ENCODE measurements around the gene GFI1. TPM values are rescaled to one million over a fixed set of nuclear protein-coding genes. Genes with fewer than 3 reads are reported as not detected.

Gene GFI1
- total RNA-seq, 1 experiment from 2014 or later, result 0.52 TPM

DNA sequence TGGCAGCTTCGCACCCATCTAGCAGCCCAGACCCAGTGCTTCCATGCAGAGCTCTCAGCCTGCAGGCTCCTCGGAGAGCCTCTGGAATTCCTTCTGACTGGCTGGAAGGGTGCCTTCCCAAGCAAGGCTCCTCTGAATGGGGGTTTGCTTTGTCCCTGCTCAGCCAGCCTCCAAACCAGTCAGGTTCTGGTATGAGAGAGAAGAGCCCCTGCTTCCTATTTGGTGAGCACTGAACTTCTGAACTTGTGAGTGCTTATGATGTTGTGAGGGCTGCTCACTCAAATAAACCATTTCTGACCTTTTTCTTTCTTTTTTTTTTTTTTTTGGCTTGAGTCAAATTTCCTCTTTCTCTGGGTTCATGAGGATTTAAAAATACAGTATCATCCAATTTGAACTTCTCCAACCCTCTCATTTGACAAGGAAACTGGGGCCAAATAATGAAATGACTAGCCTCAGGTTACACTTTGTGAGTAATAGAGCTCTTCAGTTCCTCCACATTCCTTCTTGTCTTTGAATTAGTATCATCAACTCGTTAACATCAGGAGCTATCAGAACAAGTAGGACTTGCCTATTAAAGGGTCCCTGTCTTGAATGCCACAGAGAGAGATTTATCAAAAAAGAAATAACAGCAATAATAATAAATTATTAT is 39.6 kb downstream of the GFI1 start:
- CTCF ChIA-PET, result no interaction called here
- DNase-seq (ENCODE audit: low spot score), result no peak
- BruUV-seq (replicated peaks), result no TSS peak
- H3K36me3 ChIP-seq (ENCODE audit: insufficient read depth, low read length, poor library complexity, severe bottlenecking), result no peaks in the 10 kb centered on the region
- TF ChIP-seq EZH2 (IDR thresholded peaks at IDR 0.05; ENCODE audit: borderline replicate concordance, low read depth, low read length, poor library complexity, severe bottlenecking), result no peak
- TF ChIP-seq, protein P1, sequence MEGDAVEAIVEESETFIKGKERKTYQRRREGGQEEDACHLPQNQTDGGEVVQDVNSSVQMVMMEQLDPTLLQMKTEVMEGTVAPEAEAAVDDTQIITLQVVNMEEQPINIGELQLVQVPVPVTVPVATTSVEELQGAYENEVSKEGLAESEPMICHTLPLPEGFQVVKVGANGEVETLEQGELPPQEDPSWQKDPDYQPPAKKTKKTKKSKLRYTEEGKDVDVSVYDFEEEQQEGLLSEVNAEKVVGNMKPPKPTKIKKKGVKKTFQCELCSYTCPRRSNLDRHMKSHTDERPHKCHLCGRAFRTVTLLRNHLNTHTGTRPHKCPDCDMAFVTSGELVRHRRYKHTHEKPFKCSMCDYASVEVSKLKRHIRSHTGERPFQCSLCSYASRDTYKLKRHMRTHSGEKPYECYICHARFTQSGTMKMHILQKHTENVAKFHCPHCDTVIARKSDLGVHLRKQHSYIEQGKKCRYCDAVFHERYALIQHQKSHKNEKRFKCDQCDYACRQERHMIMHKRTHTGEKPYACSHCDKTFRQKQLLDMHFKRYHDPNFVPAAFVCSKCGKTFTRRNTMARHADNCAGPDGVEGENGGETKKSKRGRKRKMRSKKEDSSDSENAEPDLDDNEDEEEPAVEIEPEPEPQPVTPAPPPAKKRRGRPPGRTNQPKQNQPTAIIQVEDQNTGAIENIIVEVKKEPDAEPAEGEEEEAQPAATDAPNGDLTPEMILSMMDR (conservative IDR thresholded peaks at IDR 0.05; ENCODE audit: low read depth, low read length), result no peak
- POLR2A ChIA-PET (ENCODE audit: low non-redundant PET), result no interaction called here
- intact Hi-C loops (cut with micrococcal nuclease; ENCODE audit: unreplicated experiment), result no loop called here
- no peak overlapping the region for H3K27ac ChIP-seq (ENCODE audit: low read depth, low read length, poor library complexity, severe bottlenecking)
- H3K9me3 ChIP-seq (ENCODE audit: low read depth, low read length, poor library complexity, severe bottlenecking), result no peaks in the 10 kb centered on the region
- no peak overlapping the region for H3K4me3 ChIP-seq (ENCODE audit: low read depth, low read length, poor library complexity, severe bottlenecking)
- H3K4me1 ChIP-seq (ENCODE audit: insufficient read depth, low read length, poor library complexity, severe bottlenecking), result no peaks in the 10 kb centered on the region
- H3K27me3 ChIP-seq (replicated peaks; ENCODE audit: insufficient read depth, low read depth, low read length, poor library complexity), result no peaks in the 10 kb centered on the region

DNA sequence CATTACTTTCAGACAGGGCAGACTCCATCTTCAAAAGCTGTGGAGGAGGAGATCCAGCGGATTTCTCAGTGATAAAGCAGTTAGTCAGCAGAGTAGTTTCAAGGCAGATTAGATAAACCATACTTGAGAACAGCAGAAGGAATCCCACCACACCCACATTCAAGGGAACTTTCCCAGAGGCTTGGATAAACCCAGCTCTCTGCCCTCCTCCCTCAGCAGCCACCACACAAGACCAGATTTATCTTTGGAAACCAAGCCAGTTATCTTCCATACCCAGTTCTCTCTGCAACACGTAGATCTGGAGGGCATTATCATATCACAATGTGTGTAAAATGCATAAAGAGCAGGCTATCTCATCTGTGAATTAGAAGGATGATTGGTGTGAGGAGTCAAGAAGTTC is 40.2 kb downstream of the GFI1 start:
- Histone ChIP-seq H3K4me3 (ENCODE audit: low read depth, low read length, poor library complexity, severe bottlenecking) (no peak overlapping the region), H3K27ac (ENCODE audit: low read depth, low read length, poor library complexity, severe bottlenecking) (no peak overlapping the region), H3K27me3 (replicated peaks; ENCODE audit: insufficient read depth, low read depth, low read length, poor library complexity) (no peaks in the 10 kb centered on the region), H3K36me3 (ENCODE audit: insufficient read depth, low read length, poor library complexity, severe bottlenecking) (no peaks in the 10 kb centered on the region), H3K9me3 (ENCODE audit: low read depth, low read length, poor library complexity, severe bottlenecking) (no peaks in the 10 kb centered on the region), H3K4me1 (ENCODE audit: insufficient read depth, low read length, poor library complexity, severe bottlenecking) (no peaks in the 10 kb centered on the region)
- TF ChIP-seq, protein P1 (conservative IDR thresholded peaks at IDR 0.05; ENCODE audit: low read depth, low read length), result no peak
- no peak for TF ChIP-seq EZH2 (IDR thresholded peaks at IDR 0.05; ENCODE audit: borderline replicate concordance, low read depth, low read length, poor library complexity, severe bottlenecking)
- ChIA-PET POLR2A (ENCODE audit: low non-redundant PET) (no interaction called here), CTCF (no interaction called here)
- DNase-seq (ENCODE audit: low spot score), result no peak
- intact Hi-C loops (cut with micrococcal nuclease; ENCODE audit: unreplicated experiment), result no loop called here
- no TSS peak for BruUV-seq (replicated peaks)

DNA sequence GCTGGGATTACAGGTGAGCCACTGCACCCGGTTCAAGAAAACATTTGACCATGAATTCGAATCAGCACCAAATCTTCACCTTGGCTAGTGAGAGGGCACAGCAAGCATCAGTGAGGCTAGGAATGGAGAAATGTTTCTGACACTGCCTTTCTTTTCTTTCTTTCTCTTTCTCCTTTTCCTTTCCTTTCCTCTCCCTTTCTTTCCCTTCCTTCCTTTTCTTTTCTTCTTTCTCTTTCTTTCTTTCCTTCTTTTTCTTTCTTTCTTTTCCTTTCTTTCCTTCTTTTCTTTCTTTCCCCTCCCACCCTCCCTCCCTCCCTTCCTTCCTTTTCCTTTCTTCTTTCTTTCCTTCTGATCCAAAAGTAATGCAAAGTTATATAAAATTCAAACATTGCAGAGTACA is 40.9 kb downstream of the GFI1 start:
- Histone ChIP-seq H3K4me3 (ENCODE audit: low read depth, low read length, poor library complexity, severe bottlenecking) (no peak overlapping the region), H3K36me3 (ENCODE audit: insufficient read depth, low read length, poor library complexity, severe bottlenecking) (no peaks in the 10 kb centered on the region), H3K27me3 (replicated peaks; ENCODE audit: insufficient read depth, low read depth, low read length, poor library complexity) (no peaks in the 10 kb centered on the region), H3K9me3 (ENCODE audit: low read depth, low read length, poor library complexity, severe bottlenecking) (no peaks in the 10 kb centered on the region), H3K4me1 (ENCODE audit: insufficient read depth, low read length, poor library complexity, severe bottlenecking) (no peaks in the 10 kb centered on the region), H3K27ac (ENCODE audit: low read depth, low read length, poor library complexity, severe bottlenecking) (no peak overlapping the region)
- ChIA-PET POLR2A (ENCODE audit: low non-redundant PET) (no interaction called here), CTCF (no interaction called here)
- no TSS peak for BruUV-seq (replicated peaks)
- DNase-seq (ENCODE audit: low spot score), result no peak
- no peak for TF ChIP-seq EZH2 (IDR thresholded peaks at IDR 0.05; ENCODE audit: borderline replicate concordance, low read depth, low read length, poor library complexity, severe bottlenecking)
- TF ChIP-seq, protein P1 (conservative IDR thresholded peaks at IDR 0.05; ENCODE audit: low read depth, low read length), result no peak
- intact Hi-C loops (cut with micrococcal nuclease; ENCODE audit: unreplicated experiment), result no loop called here
